NAMALWA (cell line): Measurements from ENCODE around the gene KIAA1958.
"Not testable (repeated sequence)": the region's sequence is repeated elsewhere in the genome, so short reads cannot be mapped to it uniquely, and the experiment has no call there.

Experiments used
- DNase-seq: peaks from one replicate; pipeline ENCODE4 v3.0.0-alpha.2; 2015; ENCODE audit warnings: low spot score

The KIAA1958 gene

GRCh38 chr9:112555844-112556482 lies 69.3 kb downstream of the KIAA1958 start:
- no peak for DNase-seq

- DNase-seq = no peak
These were observed 70.1 kb downstream of the KIAA1958 start for GRCh38 chr9:112556497-112557442.

GRCh38 chr9:112558476-112558875 lies 71.8 kb downstream of the KIAA1958 start:
- no peak for DNase-seq

GRCh38 chr9:112558978-112559377 lies 72.4 kb downstream of the KIAA1958 start:
- no peak for DNase-seq

- no peak for DNase-seq
These were observed 73.2 kb downstream of the KIAA1958 start for GRCh38 chr9:112559629-112560413.

GRCh38 chr9:112562235-112562958 lies 75.8 kb downstream of the KIAA1958 start:
- no peak for DNase-seq

- DNase-seq = no peak
These were observed 82.6 kb downstream of the KIAA1958 start for GRCh38 chr9:112569186-112569585.

- no peak for DNase-seq
These were observed 84.1 kb downstream of the KIAA1958 start for GRCh38 chr9:112570671-112571167.

GRCh38 chr9:112571624-112572355 lies 85.2 kb downstream of the KIAA1958 start:
- DNase-seq = no peak

- DNase-seq = peak; percentile 12
These were observed 85.8 kb downstream of the KIAA1958 start for GRCh38 chr9:112572416-112572815.

GRCh38 chr9:112574008-112574407 lies 87.4 kb downstream of the KIAA1958 start:
- DNase-seq = no peak

- DNase-seq = no peak
These were observed 88.5 kb downstream of the KIAA1958 start for GRCh38 chr9:112575107-112575506.

GRCh38 chr9:112581469-112582176 lies 95.0 kb downstream of the KIAA1958 start:
- DNase-seq = no peak

- no peak for DNase-seq
These were observed 96.0 kb downstream of the KIAA1958 start for GRCh38 chr9:112582371-112583262.

GRCh38 chr9:112586599-112587155 lies 100.0 kb downstream of the KIAA1958 start:
- DNase-seq = no peak

- not testable (repeated sequence) for DNase-seq
These were observed 105.2 kb downstream of the KIAA1958 start for GRCh38 chr9:112591875-112592274.

GRCh38 chr9:112599732-112600131 lies 113.1 kb downstream of the KIAA1958 start:
- DNase-seq = no peak

- DNase-seq = no peak
These were observed 115.0 kb downstream of the KIAA1958 start for GRCh38 chr9:112601636-112602035.

GRCh38 chr9:112604790-112605189 lies 118.2 kb downstream of the KIAA1958 start:
- no peak for DNase-seq
